Retinal pigment epithelial cell (primary cell): ENCODE results near the gene CUL5.

ENCODE experiments used
- DNase-seq: peaks from one replicate; pipeline ENCODE4 v3.0.0-alpha.2; 2010; ENCODE audit warnings: low read depth
- H3K4me3 ChIP-seq: 2 replicates; pipeline ENCODE4 v1.5.1; 2011; ENCODE audit warnings: mild to moderate bottlenecking, low read length, control low read depth, moderate library complexity
- TF ChIP-seq, protein P1 (sequence below): conservative IDR thresholded peaks from 2 replicates; pipeline ENCODE4 v1.5.1; 2011; ENCODE audit warnings: low read depth, low read length, control low read depth, inconsistent platforms

Gene CUL5

DNA sequence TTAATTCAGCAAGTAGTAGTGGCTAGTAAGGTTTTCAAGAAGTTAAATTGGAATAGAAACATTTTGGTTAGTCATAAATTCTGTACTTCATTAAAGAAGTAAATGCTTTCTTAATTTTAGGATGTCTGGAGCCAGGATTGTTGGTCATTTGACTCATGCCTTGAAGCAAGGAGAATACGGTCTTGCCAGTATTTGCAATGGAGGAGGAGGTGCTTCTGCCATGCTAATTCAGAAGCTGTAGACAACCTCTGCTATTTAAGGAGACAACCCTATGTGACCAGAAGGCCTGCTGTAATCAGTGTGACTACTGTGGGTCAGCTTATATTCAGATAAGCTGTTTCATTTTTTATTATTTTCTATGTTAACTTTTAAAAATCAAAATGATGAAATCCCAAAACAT is 138.5 kb downstream of the CUL5 start:
- TF ChIP-seq, protein P1, sequence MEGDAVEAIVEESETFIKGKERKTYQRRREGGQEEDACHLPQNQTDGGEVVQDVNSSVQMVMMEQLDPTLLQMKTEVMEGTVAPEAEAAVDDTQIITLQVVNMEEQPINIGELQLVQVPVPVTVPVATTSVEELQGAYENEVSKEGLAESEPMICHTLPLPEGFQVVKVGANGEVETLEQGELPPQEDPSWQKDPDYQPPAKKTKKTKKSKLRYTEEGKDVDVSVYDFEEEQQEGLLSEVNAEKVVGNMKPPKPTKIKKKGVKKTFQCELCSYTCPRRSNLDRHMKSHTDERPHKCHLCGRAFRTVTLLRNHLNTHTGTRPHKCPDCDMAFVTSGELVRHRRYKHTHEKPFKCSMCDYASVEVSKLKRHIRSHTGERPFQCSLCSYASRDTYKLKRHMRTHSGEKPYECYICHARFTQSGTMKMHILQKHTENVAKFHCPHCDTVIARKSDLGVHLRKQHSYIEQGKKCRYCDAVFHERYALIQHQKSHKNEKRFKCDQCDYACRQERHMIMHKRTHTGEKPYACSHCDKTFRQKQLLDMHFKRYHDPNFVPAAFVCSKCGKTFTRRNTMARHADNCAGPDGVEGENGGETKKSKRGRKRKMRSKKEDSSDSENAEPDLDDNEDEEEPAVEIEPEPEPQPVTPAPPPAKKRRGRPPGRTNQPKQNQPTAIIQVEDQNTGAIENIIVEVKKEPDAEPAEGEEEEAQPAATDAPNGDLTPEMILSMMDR, result no peak
- no peak for DNase-seq

DNA sequence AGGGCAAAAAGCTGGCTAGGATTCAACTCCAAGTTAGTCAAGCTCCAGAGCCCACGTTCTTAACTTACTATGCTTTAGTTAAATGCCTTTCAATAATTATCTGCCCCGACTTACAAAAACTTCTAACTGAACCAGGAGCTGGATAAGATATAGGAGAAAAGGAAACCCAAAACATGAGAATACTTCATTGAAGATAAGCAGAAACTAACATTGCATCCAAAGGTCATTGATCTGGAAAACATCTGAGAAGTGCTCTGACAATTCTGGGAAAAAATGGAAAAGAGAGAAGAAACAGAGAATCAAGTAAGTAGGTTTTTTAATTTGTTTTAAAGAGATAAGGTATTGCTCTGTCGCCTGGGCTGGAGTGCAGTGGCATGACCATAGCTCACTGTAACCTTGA is 139.9 kb downstream of the CUL5 start:
- H3K4me3 ChIP-seq, result no peak overlapping the region
- TF ChIP-seq, protein P1, result no peak
- DNase-seq, result no peak

More for the DNA sequence above, 138.5 kb downstream of the CUL5 start:
- H3K4me3 ChIP-seq, result no peak overlapping the region

DNA sequence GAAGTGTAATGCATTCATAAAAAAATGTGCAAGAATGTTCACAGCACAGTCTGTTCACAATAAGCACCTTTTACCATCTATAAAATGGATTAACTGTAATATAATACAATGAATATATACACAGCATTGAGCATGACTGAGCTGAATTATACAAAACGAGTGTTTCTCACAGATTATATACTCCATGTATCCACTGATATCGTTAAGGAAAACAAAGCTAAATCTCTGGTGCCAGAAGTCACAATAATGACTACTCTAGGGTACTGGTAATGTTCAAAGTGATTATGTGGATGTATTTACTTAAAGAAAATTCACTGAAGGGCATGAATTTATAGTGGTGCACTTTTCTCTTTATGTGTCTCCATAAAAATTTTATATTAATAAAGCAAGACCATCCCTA is 145.9 kb downstream of the CUL5 start:
- no peak for DNase-seq
- TF ChIP-seq, protein P1, result no peak
- H3K4me3 ChIP-seq, result no peak overlapping the region
